Measurements from ENCODE around the gene SERPINB10. TPM values are rescaled to one million over a fixed set of nuclear protein-coding genes. Genes with fewer than 3 reads are reported as not detected.

SERPINB10 gene
- total and polyA plus RNA-seq, 2 of the 8 experiments (the other 6 are each of a cell fraction or from before 2014, with no cell fraction given), result not detected

- no peak for TF ChIP-seq EZH2 (IDR thresholded peaks at IDR 0.05; ENCODE audit: low read depth, low read length, severe bottlenecking)
- TF ChIP-seq GTF2F1 (IDR thresholded peaks at IDR 0.05; ENCODE audit: borderline replicate concordance, low read depth, low read length), result no peak
- TF ChIP-seq, protein P1, sequence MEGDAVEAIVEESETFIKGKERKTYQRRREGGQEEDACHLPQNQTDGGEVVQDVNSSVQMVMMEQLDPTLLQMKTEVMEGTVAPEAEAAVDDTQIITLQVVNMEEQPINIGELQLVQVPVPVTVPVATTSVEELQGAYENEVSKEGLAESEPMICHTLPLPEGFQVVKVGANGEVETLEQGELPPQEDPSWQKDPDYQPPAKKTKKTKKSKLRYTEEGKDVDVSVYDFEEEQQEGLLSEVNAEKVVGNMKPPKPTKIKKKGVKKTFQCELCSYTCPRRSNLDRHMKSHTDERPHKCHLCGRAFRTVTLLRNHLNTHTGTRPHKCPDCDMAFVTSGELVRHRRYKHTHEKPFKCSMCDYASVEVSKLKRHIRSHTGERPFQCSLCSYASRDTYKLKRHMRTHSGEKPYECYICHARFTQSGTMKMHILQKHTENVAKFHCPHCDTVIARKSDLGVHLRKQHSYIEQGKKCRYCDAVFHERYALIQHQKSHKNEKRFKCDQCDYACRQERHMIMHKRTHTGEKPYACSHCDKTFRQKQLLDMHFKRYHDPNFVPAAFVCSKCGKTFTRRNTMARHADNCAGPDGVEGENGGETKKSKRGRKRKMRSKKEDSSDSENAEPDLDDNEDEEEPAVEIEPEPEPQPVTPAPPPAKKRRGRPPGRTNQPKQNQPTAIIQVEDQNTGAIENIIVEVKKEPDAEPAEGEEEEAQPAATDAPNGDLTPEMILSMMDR (IDR thresholded peaks at IDR 0.05; ENCODE audit: control extremely low read depth in 1 of 3, insufficient read depth in 1 of 3, low read depth in 1 of 3, low read length in 3 of 3), result no peak
These were observed 62.4 kb downstream of the SERPINB10 start, which contains the start of gene SERPINB8 (continued) for GRCh38 chr18:63969942-63970808.

Measured in H1 (cell line).